Left colon (tissue), 2 donors: ENCODE measurements around the gene MYCBP2. TPM values are rescaled to one million over a fixed set of nuclear protein-coding genes. Genes with fewer than 3 reads are reported as not detected.
"Not testable (repeated sequence)": the region's sequence is repeated elsewhere in the genome, so short reads cannot be mapped to it uniquely, and the experiment has no call there.

Experiments used
- ATAC-seq: fragments of 200-7000 bp; cut with Tn5 transposase; one replicate; pipeline ENCODE4 v1.9.1; 2020; ENCODE audit warnings: mild to moderate bottlenecking, moderate library complexity
- DNase-seq, 2 donors: peaks; one replicate each; pipeline ENCODE4 v3.0.0-alpha.2; 2020
- intact Hi-C, 2 donors: fragments of 100-400 bp; cut with DNase I in 1 of 2; cut with micrococcal nuclease in 1 of 2; formaldehyde crosslinking; loops; one replicate each; pipeline versions ENCODE4 v1.11.2 to v1.14.0; 2022; cut with DNase I, micrococcal nuclease
- long read RNA-seq: library from polyadenylated mRNA; unstranded; transcript quantifications from one replicate; pipeline ENCODE4 v2.0.0, GENCODE V29; 2021
- total RNA-seq, 2 donors: library from RNA; stranded (reverse); fragmentation: NEBNext Ultra II Directional; extraction: Animal tissue kit (Norgen Biotek cat#: 25700); gene quantifications; one replicate each; pipeline ENCODE4 v1.2.1, GENCODE V29; 2021
- donor health status: DM: no; HTN: no; CAD: no.
- donor health status: DM: yes; HTN: yes; CAD: no.

MYCBP2 gene
- total RNA-seq, result 10 to 100 TPM; 40.8 to 42.2 TPM
- long read RNA-seq, partial matches to known transcripts, result 6 of 12 reads
- long read RNA-seq, other reads (novel, unspliced or antisense), result 3 of 12 reads

DNA sequence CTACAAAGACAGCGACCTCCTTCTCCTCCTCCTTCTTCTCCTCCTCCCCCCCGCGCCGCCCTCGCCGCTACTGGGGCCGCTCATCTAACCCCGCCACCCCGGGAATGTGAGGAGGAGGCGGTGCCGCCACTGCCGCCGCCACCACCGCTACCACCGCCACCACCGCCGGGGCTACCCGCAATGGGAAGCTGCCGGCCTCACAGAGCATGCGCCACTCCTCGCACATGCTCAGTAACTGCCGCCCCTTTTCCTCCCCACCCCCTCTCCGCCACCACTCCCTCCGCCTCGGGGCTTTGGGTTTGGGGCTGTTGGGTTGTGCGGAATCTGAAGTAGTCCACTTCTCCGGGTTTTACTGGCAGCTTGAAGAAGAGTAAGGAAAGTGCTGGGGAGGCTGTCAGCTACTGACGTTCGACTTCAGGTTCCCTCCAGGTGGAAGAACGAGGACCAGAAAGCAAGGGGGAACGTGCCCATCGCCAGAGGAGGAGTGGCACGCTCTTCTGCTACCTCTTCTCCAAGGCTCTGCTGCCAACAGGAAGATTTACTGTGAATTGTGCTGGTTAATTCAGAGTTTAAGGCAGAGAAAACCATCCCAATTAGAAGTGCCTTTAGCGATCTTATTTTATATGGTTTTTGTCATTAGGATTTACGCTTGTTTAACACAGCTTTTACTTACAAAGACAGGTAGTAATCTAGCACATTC, at the start of gene MYCBP2:
MYCBP2 (minus strand) TSS at position 190 of the 700 bp plus-strand sequence. CDS start 319 bp downstream, outside the sequence.
- intact Hi-C loops, result loop anchor here in 1 of 2 donors (10.0 kb wide), 1 partner anchor 332 kb away; the partner anchor contains the start of gene CLN5
- ATAC-seq (peak; percentile 92), DNase-seq (peak; percentile 97 to 98)

DNA sequence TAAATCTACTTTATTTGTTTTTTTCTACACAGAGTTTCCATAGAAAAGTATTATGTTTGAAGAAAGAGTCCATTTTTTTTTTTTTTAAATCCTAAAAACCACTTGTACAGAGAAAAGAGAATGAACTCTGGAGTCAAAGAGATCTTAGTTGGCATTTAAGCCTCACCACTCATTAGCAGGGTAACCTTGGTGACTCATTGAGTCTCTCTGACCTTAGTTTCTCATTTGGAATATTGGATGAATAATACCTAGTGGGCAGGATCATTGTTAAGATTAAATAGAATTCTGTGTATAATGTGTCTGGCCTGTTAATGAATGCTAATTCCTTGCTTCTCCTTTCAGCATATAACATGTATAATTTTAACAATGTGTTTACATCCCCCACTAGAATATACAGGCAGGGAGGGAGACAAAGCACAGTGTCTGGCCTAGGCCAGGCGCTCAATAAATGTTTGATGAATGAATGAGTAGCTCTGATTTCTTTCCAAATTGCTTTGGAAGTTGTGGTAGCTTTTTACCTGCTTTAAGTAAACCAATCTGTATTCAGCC, 48.7 kb upstream of the MYCBP2 start:
- DNase-seq (no peak), ATAC-seq (no peak)
- intact Hi-C loops, result no loop called here

- DNase-seq (no peak), ATAC-seq (no peak)
- intact Hi-C loops, result no loop called here
Observed at GRCh38 chr13:77374786-77375185, 47.9 kb upstream of the MYCBP2 start.

GRCh38 chr13:77374339-77374738, 47.4 kb upstream of the MYCBP2 start:
- intact Hi-C loops, result no loop called here
- DNase-seq (no peak), ATAC-seq (no peak)

DNA sequence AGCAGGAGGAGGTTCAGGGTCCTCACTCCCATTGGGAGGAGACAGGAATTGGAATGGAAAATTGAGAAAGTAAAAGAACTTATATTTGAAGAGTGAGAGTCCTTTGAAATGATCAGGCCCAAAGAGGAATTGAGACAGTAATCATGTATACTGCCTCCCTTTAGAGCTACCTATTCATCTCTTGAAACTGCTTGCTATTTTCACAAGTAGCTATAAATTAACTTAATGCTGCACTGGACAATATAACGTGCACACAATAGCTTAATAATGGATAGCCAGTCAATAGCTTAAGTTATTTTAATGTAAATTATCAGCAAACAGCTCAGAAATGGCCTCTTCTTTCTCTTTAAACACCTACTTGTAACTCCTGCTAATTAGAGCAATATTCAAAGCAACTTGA, 46.6 kb upstream of the MYCBP2 start:
- intact Hi-C loops, result no loop called here
- ATAC-seq (no peak), DNase-seq (no peak)

DNA sequence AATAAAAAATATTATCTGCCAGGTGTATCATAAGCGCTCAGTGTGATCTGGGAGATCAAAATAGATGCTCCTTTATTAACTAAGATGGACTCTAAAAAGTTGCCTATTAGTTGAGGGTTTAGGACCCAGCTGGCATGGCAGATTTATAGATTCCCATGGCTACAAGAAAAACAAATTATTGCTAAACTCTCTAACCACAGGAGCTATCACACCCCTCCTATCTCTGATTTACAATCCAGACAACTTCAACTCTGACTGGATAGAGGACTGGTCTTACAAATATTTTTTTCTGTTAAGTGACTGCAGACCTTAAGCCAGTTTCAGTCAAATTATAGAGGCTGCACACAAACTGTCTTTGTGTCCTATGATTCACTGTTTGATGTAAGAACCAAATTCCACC, 45.4 kb upstream of the MYCBP2 start:
- no peak for DNase-seq
- no peak for ATAC-seq

GRCh38 chr13:77370888-77371287, 44.0 kb upstream of the MYCBP2 start:
- intact Hi-C loops, result no loop called here
- ATAC-seq, result no peak
- no peak for DNase-seq

More for the DNA sequence above, 45.4 kb upstream of the MYCBP2 start:
- intact Hi-C loops, result no loop called here

GRCh38 chr13:77362166-77362565, 35.3 kb upstream of the MYCBP2 start:
- DNase-seq (no peak), ATAC-seq (no peak)
- intact Hi-C loops, result no loop called here

DNA sequence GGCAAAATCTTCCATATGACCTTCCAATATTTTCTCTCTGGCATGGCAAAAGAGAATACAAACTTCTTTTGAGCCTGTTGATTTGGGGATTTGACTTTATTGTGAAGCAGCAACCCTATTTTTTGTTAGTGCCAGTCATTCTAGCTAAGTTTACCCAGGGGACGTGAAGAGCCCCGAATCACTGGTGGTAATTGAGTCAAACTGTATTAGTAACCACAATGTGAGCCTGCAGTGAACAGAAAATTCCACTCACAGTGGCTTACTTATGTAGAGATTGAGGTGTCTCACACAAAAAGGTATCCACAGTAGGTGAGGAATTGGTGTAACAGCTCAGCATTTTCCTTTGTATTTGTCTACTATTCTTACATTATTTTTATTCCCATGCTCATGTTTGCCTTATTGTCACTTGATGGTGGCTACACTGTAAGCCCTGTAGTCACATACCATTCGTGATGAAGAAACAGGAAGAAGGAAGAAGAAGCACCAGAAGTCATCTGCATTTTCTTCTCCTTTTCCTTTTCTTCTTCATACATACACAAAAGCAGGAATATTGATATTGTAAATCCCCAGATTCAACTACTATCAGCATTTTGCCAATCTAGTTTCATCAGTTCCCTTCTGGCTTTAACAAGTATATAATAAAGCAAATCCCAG, 33.3 kb upstream of the MYCBP2 start:
- no peak for ATAC-seq
- intact Hi-C loops, result no loop called here
- no peak for DNase-seq

DNA sequence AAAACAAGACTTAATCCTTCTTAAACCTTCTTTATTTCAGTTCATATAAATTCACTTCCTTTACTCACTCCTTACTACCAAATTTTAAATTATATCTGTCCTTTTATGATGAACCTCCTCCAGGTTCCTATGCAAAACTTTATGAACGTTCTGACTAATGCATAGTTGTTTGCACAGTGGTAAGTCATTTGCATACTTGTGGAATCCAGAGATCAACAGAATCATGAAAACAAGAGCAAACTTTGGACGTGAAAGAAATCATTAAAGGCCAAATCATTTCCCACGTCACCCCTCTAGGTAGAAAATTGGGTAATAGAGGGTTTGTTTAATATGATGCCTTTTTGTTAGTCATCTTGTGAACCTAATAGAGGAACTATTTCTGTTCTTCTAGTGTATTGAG, 32.3 kb upstream of the MYCBP2 start:
- intact Hi-C loops, result no loop called here
- ATAC-seq (no peak), DNase-seq (no peak)

- DNase-seq (no peak), ATAC-seq (no peak)
- intact Hi-C loops, result no loop called here
Observed at GRCh38 chr13:77358001-77358400, 31.1 kb upstream of the MYCBP2 start.

DNA sequence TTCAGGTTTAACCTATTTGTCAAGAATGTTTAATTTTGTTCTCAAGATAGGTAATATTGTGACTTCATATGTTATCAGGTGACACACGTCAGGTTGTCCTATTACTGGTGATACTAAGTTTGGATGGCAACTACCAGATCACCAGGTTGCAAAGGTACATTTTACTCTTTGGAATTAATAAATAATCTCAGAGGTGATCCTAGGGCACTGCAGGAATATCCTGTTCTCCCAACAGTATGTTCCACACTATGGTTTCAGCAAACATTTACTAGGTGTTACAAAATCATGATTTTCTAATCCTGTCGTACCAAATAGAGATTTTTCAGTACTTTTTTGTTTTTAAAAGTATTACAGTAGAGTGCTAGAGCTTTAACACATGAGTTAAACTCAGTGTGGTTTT, 29.3 kb upstream of the MYCBP2 start:
- intact Hi-C loops, result no loop called here
- DNase-seq (no peak), ATAC-seq (no peak)

GRCh38 chr13:77353995-77354394, 27.1 kb upstream of the MYCBP2 start:
- DNase-seq (no peak), ATAC-seq (no peak)
- intact Hi-C loops, result no loop called here

DNA sequence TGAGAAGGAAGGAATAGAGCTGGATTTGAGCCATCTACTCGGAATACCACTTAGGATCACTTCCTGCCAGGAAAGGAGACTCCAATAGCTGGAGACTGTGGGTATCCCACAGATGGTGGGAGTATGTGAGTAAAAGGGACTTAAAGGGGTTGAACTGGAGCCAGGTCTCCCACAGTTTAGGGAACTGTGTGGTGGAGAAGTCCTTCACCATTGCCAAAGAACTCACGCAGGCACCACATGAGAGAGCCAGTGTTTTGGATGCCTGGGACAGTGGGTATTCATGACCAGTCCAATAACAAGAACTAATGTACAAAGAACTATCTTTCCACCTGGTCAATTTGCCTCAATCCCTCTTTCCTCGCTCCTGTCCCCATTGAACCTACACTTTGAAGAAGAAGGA, 24.4 kb upstream of the MYCBP2 start:
- ATAC-seq (no peak), DNase-seq (no peak)
- intact Hi-C loops, result no loop called here

GRCh38 chr13:77350811-77351210, 23.9 kb upstream of the MYCBP2 start:
- intact Hi-C loops, result no loop called here
- DNase-seq (no peak), ATAC-seq (no peak)

DNA sequence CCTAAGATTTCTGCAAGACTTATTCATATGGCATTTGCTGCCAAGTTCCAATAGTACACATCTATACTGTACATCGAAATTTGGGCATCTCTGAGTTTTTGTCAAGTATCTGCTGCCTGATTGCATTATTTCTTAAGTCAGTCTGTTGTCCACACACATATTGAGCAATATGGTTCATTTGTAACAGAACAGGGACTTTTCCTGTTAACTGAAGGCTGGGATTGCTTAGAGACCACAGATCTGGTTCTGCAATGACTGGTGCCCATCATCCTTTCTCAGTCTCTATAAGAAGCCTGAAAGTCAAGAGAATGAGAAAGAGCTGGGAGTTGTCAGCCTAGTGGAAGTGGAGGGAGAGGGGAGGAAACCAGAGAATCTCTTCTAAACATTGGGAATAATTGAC, 22.5 kb upstream of the MYCBP2 start:
- DNase-seq (no peak), ATAC-seq (no peak)
- intact Hi-C loops, result no loop called here

- DNase-seq, intact Hi-C loops, ATAC-seq: not testable (repeated sequence)
Observed at GRCh38 chr13:77347351-77347750, 20.5 kb upstream of the MYCBP2 start.

GRCh38 chr13:77345150-77345780, 18.4 kb upstream of the MYCBP2 start:
- ATAC-seq, result no peak
- intact Hi-C loops, result no loop called here

DNA sequence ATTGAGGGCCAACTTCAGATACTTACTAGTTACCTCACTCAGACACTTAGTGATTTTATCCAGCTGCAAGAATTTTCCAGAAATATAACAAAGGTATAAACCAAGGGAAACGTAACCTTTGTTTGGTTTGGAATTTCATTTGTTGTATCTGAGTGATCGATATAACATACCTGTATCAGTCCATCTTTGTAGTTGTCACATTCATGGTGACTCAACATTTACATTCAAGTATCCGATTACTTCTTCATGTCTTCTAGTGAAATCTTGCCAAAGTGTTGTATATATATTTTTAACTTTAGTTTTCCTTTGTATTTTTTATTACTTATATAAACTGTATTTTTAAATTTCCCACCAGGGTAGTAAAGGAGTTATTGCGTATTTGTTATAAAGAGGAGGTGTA, 16.9 kb upstream of the MYCBP2 start:
- DNase-seq, result no peak
- ATAC-seq, result no peak
- intact Hi-C loops, result no loop called here

More at GRCh38 chr13:77345150-77345780, 18.4 kb upstream of the MYCBP2 start:
- no peak for DNase-seq

DNA sequence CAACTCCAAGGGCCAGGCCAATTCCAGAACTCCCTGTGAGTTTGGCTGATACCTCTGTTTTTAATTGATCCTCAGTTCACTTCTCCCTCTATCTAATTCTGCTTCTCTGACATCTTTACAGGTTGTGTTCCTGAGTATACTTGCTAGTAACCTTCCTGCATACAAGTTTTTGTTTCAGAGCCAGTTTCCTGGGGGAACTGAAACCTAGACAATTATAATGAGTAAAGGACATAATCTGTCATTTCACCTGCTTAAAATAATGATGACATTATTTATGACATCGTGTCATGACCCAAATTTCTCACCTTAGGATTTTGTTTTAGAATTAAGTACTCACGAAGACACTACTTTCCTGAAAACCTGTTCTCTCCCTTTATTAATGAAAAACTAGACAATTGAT, 12.5 kb upstream of the MYCBP2 start:
- DNase-seq, result no peak
- ATAC-seq, result no peak
- intact Hi-C loops, result no loop called here
